ENCODE data around the gene ACTL7B. TPM values are rescaled to one million over a fixed set of nuclear protein-coding genes. Genes with fewer than 3 reads are reported as not detected.
"Not testable (repeated sequence)": the region's sequence is repeated elsewhere in the genome, so short reads cannot be mapped to it uniquely, and the experiment has no call there.

ACTL7B gene
- total and polyA plus RNA-seq, 8 donors: not detected

- peaks cover 0 to 56% (median 6%) of the 10 kb centered on the region in 3 donors for H3K36me3 ChIP-seq
- ATAC-seq: no peak
- 92 to 97% methylated on average over 2 of the region's 2 CpGs for WGBS, 2 donors
These were observed 41.7 kb upstream of the ACTL7B start for GRCh38 chr9:108897324-108898096.

DNA sequence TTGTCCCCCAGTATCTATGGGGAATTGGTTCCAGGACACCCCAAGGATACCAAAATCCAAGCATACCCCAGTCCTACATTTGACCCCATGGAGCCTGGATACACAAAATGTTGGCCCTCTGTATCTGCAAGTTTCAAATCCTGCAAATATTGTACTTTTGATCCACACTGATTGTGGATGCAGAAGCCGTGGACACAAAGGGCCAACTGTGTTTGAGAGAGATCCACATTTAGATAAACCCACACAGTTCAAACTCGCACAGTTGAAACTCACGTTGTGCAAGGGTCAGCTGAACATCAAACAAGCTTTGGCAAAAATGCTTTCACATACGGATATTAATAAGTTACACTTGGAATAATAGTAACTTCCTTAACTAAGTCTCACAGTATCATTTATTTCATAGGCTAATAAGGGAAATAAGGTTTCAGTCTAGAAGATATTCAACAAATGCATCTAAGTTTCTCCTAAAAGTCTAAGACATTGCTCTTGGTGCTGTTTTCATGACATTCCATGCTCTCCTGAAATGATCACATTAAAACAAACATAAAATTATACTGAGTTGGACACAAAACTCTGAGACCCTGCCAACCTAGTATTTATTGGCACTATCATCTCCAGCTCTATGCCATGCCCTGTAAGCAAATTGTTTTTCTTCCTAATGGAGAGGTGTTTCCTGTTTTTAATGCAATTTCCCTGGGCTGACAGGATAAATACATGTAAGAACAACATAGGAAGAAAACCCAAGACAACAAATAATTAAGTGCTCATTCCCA, 38.6 kb upstream of the ACTL7B start:
- FAIRE-seq: no peak

More at GRCh38 chr9:108897324-108898096, 41.7 kb upstream of the ACTL7B start:
- Histone ChIP-seq H3K4me3 (no peak overlapping the region), H3K27ac (no peak overlapping the region), H3K27me3 (no peaks in the 10 kb centered on the region), H3K9me3 (no peaks in the 10 kb centered on the region), H3K4me1 (no peaks in the 10 kb centered on the region)
- DNase-seq (no peak), FAIRE-seq (no peak)
- TF ChIP-seq CTCF (IDR thresholded peaks at IDR 0.05): no peak
- intact Hi-C loops (cut with DNase I): no loop called here

GRCh38 chr9:108889649-108890067, 33.9 kb upstream of the ACTL7B start:
- 62 to 80% methylated on average over 4 of the region's 4 CpGs for WGBS, 2 donors
- FAIRE-seq (no peak), ATAC-seq (no peak), DNase-seq (no peak)
- no peak for TF ChIP-seq CTCF (IDR thresholded peaks at IDR 0.05)
- intact Hi-C loops (cut with DNase I): no loop called here
- H3K27ac ChIP-seq: no peak overlapping the region
- H3K36me3 ChIP-seq: peaks cover 0 to 37% (median 12%) of the 10 kb centered on the region in 3 donors
- H3K4me1 ChIP-seq: peaks cover 16 to 19% (median 19%) of the 10 kb centered on the region in 3 donors
- no peak overlapping the region for H3K4me3 ChIP-seq
- no peaks in the 10 kb centered on the region for H3K27me3 ChIP-seq
- no peaks in the 10 kb centered on the region for H3K9me3 ChIP-seq

More for the DNA sequence above, 38.6 kb upstream of the ACTL7B start:
- Histone ChIP-seq H3K36me3 (peaks cover 0 to 57% (median 12%) of the 10 kb centered on the region in 3 donors), H3K4me1 (no peaks in the 10 kb centered on the region), H3K4me3 (no peak overlapping the region), H3K9me3 (no peaks in the 10 kb centered on the region), H3K27me3 (no peaks in the 10 kb centered on the region), H3K27ac (no peak overlapping the region)
- intact Hi-C loops (cut with DNase I): no loop called here
- no peak for DNase-seq
- no peak for TF ChIP-seq CTCF (IDR thresholded peaks at IDR 0.05)
- ATAC-seq: no peak
- WGBS, 2 donors: 71 to 72% methylated on average over 4 of the region's 4 CpGs

DNA sequence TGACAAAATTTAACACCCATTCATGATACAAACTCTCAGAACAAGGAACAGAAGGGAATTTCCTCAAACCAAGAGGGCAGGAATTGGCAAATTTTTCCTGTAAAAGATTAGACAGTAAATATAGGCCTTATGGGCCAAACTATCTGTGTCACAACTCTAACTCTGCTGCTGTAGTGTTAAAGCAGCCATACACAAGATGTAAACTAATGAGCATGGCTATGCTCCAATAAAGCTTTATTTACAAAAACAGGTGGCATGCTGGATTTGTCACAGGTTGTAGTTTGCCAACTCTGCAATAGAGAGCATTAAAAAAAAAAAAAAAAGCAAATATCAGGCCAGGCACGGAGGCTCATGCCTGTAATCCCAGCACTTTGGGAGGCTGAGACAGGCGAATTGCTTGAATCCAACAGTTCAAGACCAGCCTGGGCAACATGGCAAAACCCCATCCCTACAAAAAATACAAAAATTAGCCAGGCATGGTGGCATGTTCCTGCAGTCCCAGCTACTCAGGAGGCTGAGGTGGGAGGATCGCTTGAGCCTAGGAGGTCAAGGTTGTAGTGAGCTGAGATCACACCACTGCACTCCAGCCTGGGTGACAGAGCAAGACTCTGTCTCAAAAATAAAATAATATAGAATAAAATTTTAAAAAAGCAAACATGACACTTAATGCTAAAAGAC, 30.9 kb upstream of the ACTL7B start:
- H3K4me3 ChIP-seq; H3K27me3 ChIP-seq; intact Hi-C loops (cut with DNase I); FAIRE-seq; H3K9me3 ChIP-seq: not testable (repeated sequence)
- H3K36me3 ChIP-seq: peaks cover 0 to 18% (median 5%) of the 10 kb centered on the region in 3 donors
- ATAC-seq (peak; percentile 49 to 75 (median 63)), DNase-seq (peak in 1 of 6 donors; percentile 25)
- peak overlapping the region; percentile 19 to 87 (median 66) for H3K27ac ChIP-seq
- 64 to 82% methylated on average over 3 of the region's 3 CpGs for WGBS, 2 donors
- peaks cover 19 to 24% (median 20%) of the 10 kb centered on the region in 3 donors for H3K4me1 ChIP-seq
